GM12878 (cell line): Measurements from ENCODE around the gene SGCD. TPM values are rescaled to one million over a fixed set of nuclear protein-coding genes. Genes with fewer than 3 reads are reported as not detected.

Experiments
- ATAC-seq: fragments of 200-7000 bp; cut with Tn5 transposase; 3 replicates; pipeline ENCODE4 v1.9.1; 2020; ENCODE audit warnings: mild to moderate bottlenecking, moderate library complexity
- BruUV-seq: library from RNA; stranded (reverse); fragments of 400-500 nt; replicated peaks from 2 replicates; lab custom pipeline; 2021; lab: Mats Ljungman, UMichigan
- CTCF ChIA-PET: fragments of 300-600 bp; sonication (Branson Sonifier 250); formaldehyde crosslinking; extraction: SDS; loops from one replicate; lab custom pipeline; 2021; ENCODE audit warnings: inconsistent platforms; lab: Yijun Ruan, JAX
- POLR2A ChIA-PET: fragments of 350-600 bp; formaldehyde crosslinking; extraction: SDS; loops from one replicate; lab custom pipeline; 2021; ENCODE audit warnings: inconsistent platforms; lab: Charles Lee
- RAD21 ChIA-PET: fragments of 300-600 bp; sonication (Branson Sonifier 250); formaldehyde crosslinking; loops from one replicate; lab custom pipeline; 2023; ENCODE audit warnings: antibody characterized with exemption; ENCODE audit not compliant: unreplicated experiment; lab: Charles Lee
- SMC1A ChIA-PET: fragments of 300-600 bp; sonication (Branson Sonifier 250); formaldehyde crosslinking; loops from one replicate; lab custom pipeline; 2023; ENCODE audit not compliant: unreplicated experiment, uncharacterized antibody; lab: Charles Lee
- DNase-seq: peaks from one replicate; pipeline ENCODE4 v3.0.0-alpha.2; 2011; ENCODE audit warnings: low read depth, low spot score
- FAIRE-seq: peaks from 3 replicates; lab custom pipeline; 2011; peaks lifted over from hg19 to GRCh38; lab: Jason Lieb, UNC
- H2AFZ ChIP-seq: 2 replicates; pipeline ENCODE4 v1.6.0; 2011; ENCODE audit warnings: low read depth, low read length, control low read depth; ENCODE audit not compliant: control insufficient read depth
- H3K27ac ChIP-seq: 2 replicates; pipeline ENCODE4 v1.5.1; 2011; ENCODE audit warnings: control low read depth; ENCODE audit not compliant: control insufficient read depth, insufficient read depth
- H3K27me3 ChIP-seq, 2 experiments: replicated peaks in 1 of 2; 2 replicates each; pipeline versions ENCODE4 v1.6.0 to v1.6.1; 2011; ENCODE audit warnings: low read length in 1 of 2; ENCODE audit not compliant: control insufficient read depth in 2 of 2, insufficient read depth in 2 of 2
- H3K36me3 ChIP-seq, 2 experiments: 2 replicates each; pipeline ENCODE4 v1.5.1; 2011; ENCODE audit warnings: low read length in 1 of 2; ENCODE audit not compliant: control insufficient read depth in 2 of 2, insufficient read depth in 2 of 2
- H3K4me1 ChIP-seq: 2 replicates; pipeline ENCODE4 v1.6.1; 2011; ENCODE audit warnings: mild to moderate bottlenecking, low read length, moderate library complexity, mixed read lengths; ENCODE audit not compliant: control insufficient read depth, insufficient read depth
- H3K4me2 ChIP-seq: 2 replicates; pipeline ENCODE4 v1.6.0; 2011; ENCODE audit warnings: control low read depth; ENCODE audit not compliant: control insufficient read depth, insufficient read depth
- H3K4me3 ChIP-seq: fragments of 200-600 bp; sonication (generic); 2 replicates; pipeline ENCODE4 v1.5.1; 2016
- H3K79me2 ChIP-seq: 2 replicates; pipeline ENCODE4 v1.6.0; 2011; ENCODE audit warnings: low read length; ENCODE audit not compliant: control insufficient read depth, insufficient read depth
- H3K9ac ChIP-seq: 2 replicates; pipeline ENCODE4 v1.8.0; 2011; ENCODE audit warnings: low read length, control low read depth, mixed read lengths; ENCODE audit not compliant: control insufficient read depth, insufficient read depth
- H3K9me3 ChIP-seq: replicated peaks from 3 replicates; pipeline ENCODE4 v1.5.1; 2011; ENCODE audit warnings: mild to moderate bottlenecking, low read length; ENCODE audit not compliant: control insufficient read depth, insufficient read depth
- H4K20me1 ChIP-seq: 2 replicates; pipeline ENCODE4 v1.6.0; 2011; ENCODE audit not compliant: control insufficient read depth, insufficient read depth
- DPF2 ChIP-seq: fragments of 450-650 bp; IDR thresholded peaks from 2 replicates; pipeline ENCODE4 v1.6.1; 2017; ENCODE audit warnings: mild to moderate bottlenecking
- E2F8 ChIP-seq: fragments of 450-650 bp; IDR thresholded peaks from 2 replicates; pipeline ENCODE4 v1.6.1; 2018; ENCODE audit warnings: mild to moderate bottlenecking, low read depth, moderate library complexity; ENCODE audit not compliant: partially characterized antibody
- FOXM1 ChIP-seq: IDR thresholded peaks from 2 replicates; pipeline ENCODE4 v1.6.1; 2012; ENCODE audit warnings: low read depth, mild to moderate bottlenecking, inconsistent platforms, low read length, moderate library complexity
- HCFC1 ChIP-seq: fragments of 150-350 bp; IDR thresholded peaks from 2 replicates; pipeline ENCODE4 v1.6.1; 2014; ENCODE audit warnings: low read length
- MTA3 ChIP-seq: IDR thresholded peaks from 2 replicates; pipeline ENCODE4 v1.6.1; 2012; ENCODE audit warnings: low read length, inconsistent platforms, borderline replicate concordance
- NFYB ChIP-seq: IDR thresholded peaks from 2 replicates; pipeline ENCODE4 v1.6.1; 2011; ENCODE audit warnings: low read depth, mild to moderate bottlenecking, low read length, improper control_type of control experiment, moderate library complexity; ENCODE audit not compliant: insufficient read depth
- PAX5 ChIP-seq: IDR thresholded peaks from 2 replicates; pipeline ENCODE4 v1.6.1; 2011; ENCODE audit warnings: low read depth, low read length, borderline replicate concordance
- WGBS: methylation state at CpG from one replicate; pipeline ENCODE4 v1.1.6; 2016; ENCODE audit warnings: low lambda C conversion rate; ENCODE audit not compliant: insufficient replicate concordance, insufficient coverage; ENCODE audit errors: missing lambda C conversion rate; 5-methylcytosine and 5-hydroxymethylcytosine counted together
- in situ Hi-C: fragments of 300-500 bp; cut with MboI; formaldehyde crosslinking; loops from 9 replicates; pipeline ENCODE4 v1.14.3; 2018; ENCODE audit warnings: mixed read lengths
- intact Hi-C: fragments of 100-400 bp; cut with micrococcal nuclease; formaldehyde crosslinking; loops from one replicate; pipeline ENCODE4 v1.14.2; 2022; ENCODE audit not compliant: unreplicated experiment
- polyA plus RNA-seq, 11 experiments: library from polyadenylated mRNA; depleted of rRNA in 4 of 11; unstranded in 6 of 11; stranded (reverse) in 5 of 11; fragments of >200 nt; fragmentation: Nextera tagmentation in 4 of 11; fragmentation: Illumina TruSeq in 1 of 11; extraction: Ambion mirVana in 4 of 11; extraction: Trizol in 1 of 11; gene quantifications; 1 replicate in 1 of 11; 2 replicates in 10 of 11; pipeline versions ENCODE4 v1.2.1 to v1.2.3, GENCODE V29; 2011 to 2016; ENCODE audit warnings: inconsistent platforms in 2 of 11, missing spikeins in 2 of 11, low read depth in 1 of 11
- total RNA-seq, 4 experiments: library from RNA; depleted of rRNA in 3 of 4; stranded (reverse); fragments of >200 nt in 3 of 4; fragmentation: Illumina TruSeq in 1 of 4; extraction: Trizol in 1 of 4; gene quantifications; 2 replicates each; pipeline versions ENCODE4 v1.2.1 to v1.2.3, GENCODE V29; 2013 to 2021

SGCD gene
- total and polyA plus RNA-seq, 10 of the 15 experiments (the other 5 are each of a cell fraction or from before 2014, with no cell fraction given): 0.06 TPM; not detected in 9

DNA sequence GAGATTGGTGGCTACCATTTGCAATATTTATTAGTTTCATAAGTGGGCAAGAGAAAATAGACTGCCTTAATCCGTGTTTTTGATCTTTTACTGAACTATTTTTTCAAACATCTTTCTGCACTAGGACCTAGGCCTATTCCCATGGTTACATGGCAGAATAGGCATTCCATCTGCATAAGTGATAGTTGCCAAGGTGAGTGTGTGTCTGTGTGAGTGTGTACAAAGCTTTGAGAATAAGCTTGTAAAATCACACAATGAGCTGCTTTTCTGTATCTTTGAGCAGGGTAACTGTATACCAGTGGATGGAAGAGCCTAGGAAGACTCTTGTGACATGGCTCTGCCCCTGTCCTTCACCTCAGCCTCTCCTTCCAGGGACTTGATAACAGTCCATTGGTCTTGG lies 92.7 kb downstream of the SGCD start:
- no peak for DNase-seq
- intact Hi-C loops: no loop called here
- ChIA-PET POLR2A (interaction anchor here (1.1 kb wide), 1 partner anchor 8 kb away, joined by 3 read pairs; no protein-coding TSS in a partner anchor), RAD21 (no interaction called here), CTCF (no interaction called here), SMC1A (interaction anchor here (0.8 to 1.0 kb wide), 2 partner anchors 9 to 16 kb away, joined by 3 read pairs; no protein-coding TSS in a partner anchor)
- Histone ChIP-seq H3K27ac (no peak overlapping the region), H3K4me2 (no peak overlapping the region), H2AFZ (no peak overlapping the region), H3K9ac (no peak overlapping the region), H3K36me3 (no peaks in the 10 kb centered on the region), H4K20me1 (no peaks in the 10 kb centered on the region), H3K9me3 (no peaks in the 10 kb centered on the region), H3K4me3 (no peak overlapping the region), H3K4me1 (no peaks in the 10 kb centered on the region), H3K27me3 (no peaks in the 10 kb centered on the region), H3K79me2 (no peaks in the 10 kb centered on the region)
- no peak for FAIRE-seq
- BruUV-seq: no TSS peak
- TF ChIP-seq FOXM1 (no peak), PAX5 (no peak), NFYB (no peak), E2F8 (no peak), DPF2 (no peak), MTA3 (no peak), HCFC1 (no peak)
- in situ Hi-C loops: no loop called here
- WGBS: 38% methylated on average over 1 of the region's 1 CpG
- ATAC-seq: no peak
